Ascending aorta (tissue), 2 donors: ENCODE data around the gene UNC5C. TPM values are rescaled to one million over a fixed set of nuclear protein-coding genes. Genes with fewer than 3 reads are reported as not detected.

Experiments
- DNase-seq, 2 donors: peaks; one replicate each; pipeline ENCODE4 v3.0.0-alpha.2; 2019; ENCODE audit warnings: low spot score in 2 of 2
- H3K27ac ChIP-seq, 2 donors: fragments of 200-600 bp; sonication (generic); one replicate each; pipeline ENCODE4 v1.5.1; 2016 to 2017; ENCODE audit warnings: mild to moderate bottlenecking in 1 of 2
- H3K27me3 ChIP-seq: fragments of 200-600 bp; sonication (generic); one replicate; pipeline ENCODE4 v1.5.1; 2017
- H3K36me3 ChIP-seq, 2 donors: fragments of 200-600 bp; sonication (generic); one replicate each; pipeline ENCODE4 v1.5.1; 2016
- H3K4me1 ChIP-seq, 2 donors: fragments of 200-600 bp; sonication (generic); one replicate each; pipeline ENCODE4 v1.5.1; 2016 to 2017; ENCODE audit warnings: mild to moderate bottlenecking in 1 of 2
- H3K4me3 ChIP-seq, 2 donors: fragments of 200-600 bp; sonication (generic); one replicate each; pipeline ENCODE4 v1.5.1; 2016 to 2017; ENCODE audit warnings: mild to moderate bottlenecking in 1 of 2
- H3K9me3 ChIP-seq, 2 donors: fragments of 200-600 bp; sonication (generic); one replicate each; pipeline ENCODE4 v1.5.1; 2016
- intact Hi-C: fragments of 100-400 bp; cut with DNase I; formaldehyde crosslinking; loops from one replicate; pipeline ENCODE4 v1.15.1; 2023
- total RNA-seq: library from RNA; depleted of rRNA; stranded (reverse); fragments of >200 nt; gene quantifications from one replicate; pipeline ENCODE4 v1.1.0, GENCODE V29; 2016
- TF ChIP-seq, protein P1 (sequence below), 3 experiments: fragments of 200-600 bp in 2 of 3; fragments of 450-650 bp in 1 of 3; sonication (generic) in 2 of 3; IDR thresholded peaks; one replicate each; pipeline ENCODE4 v1.5.1; 2016 to 2019; ENCODE audit warnings: antibody characterized with exemption in 3 of 3, mild to moderate bottlenecking in 1 of 3, moderate library complexity in 1 of 3

Gene UNC5C
- total RNA-seq, 1 donor from 2014 or later, result 13.3 TPM

DNA sequence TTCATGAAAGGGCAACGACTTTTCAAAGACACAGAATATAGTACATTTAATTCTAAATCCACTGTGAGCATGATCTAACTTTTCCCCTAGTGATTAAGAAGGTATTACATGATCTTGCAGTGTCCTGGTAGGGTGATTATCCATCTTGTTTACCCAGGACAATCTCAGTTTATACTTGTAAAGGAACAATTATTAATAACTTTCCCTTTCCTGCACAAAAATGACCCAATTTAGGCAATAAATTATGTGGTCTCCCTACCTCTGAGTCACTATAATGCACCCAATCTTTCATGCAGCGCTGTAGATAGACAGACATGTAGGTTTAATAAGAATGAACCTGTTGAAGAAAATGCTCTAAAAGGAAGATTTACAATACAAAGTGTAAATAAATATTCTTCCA, 22.7 kb downstream of the UNC5C start:
- peaks cover 0 to 2% of the 10 kb centered on the region in 2 donors for H3K4me1 ChIP-seq
- H3K27ac ChIP-seq, result no peak overlapping the region
- no peak for DNase-seq
- intact Hi-C loops, result no loop called here
- H3K36me3 ChIP-seq, result no peaks in the 10 kb centered on the region
- no peak overlapping the region for H3K4me3 ChIP-seq
- H3K27me3 ChIP-seq, result no peaks in the 10 kb centered on the region
- no peaks in the 10 kb centered on the region for H3K9me3 ChIP-seq
- TF ChIP-seq, protein P1, sequence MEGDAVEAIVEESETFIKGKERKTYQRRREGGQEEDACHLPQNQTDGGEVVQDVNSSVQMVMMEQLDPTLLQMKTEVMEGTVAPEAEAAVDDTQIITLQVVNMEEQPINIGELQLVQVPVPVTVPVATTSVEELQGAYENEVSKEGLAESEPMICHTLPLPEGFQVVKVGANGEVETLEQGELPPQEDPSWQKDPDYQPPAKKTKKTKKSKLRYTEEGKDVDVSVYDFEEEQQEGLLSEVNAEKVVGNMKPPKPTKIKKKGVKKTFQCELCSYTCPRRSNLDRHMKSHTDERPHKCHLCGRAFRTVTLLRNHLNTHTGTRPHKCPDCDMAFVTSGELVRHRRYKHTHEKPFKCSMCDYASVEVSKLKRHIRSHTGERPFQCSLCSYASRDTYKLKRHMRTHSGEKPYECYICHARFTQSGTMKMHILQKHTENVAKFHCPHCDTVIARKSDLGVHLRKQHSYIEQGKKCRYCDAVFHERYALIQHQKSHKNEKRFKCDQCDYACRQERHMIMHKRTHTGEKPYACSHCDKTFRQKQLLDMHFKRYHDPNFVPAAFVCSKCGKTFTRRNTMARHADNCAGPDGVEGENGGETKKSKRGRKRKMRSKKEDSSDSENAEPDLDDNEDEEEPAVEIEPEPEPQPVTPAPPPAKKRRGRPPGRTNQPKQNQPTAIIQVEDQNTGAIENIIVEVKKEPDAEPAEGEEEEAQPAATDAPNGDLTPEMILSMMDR (IDR thresholded peaks at IDR 0.05), result no peak

DNA sequence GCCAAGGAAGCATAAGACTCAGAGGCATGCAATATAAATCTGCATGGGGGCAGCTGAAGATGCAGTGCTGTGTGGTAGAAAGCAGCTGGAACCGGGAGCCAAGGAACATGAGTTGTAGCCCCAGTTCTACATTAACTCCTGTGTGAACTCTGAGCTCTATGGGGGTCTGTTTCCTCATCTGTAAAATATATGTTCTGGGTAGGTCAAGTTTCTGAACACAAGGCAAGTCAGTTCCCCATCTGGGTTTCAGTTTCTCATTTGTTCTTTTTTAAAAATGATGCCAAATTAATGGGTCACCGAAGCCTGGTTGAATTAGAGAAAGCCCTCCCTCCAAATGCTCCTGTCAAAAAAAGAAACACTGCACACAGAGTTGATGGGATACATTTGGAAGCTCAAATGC, 24.0 kb downstream of the UNC5C start:
- Histone ChIP-seq H3K27me3 (no peaks in the 10 kb centered on the region), H3K9me3 (no peaks in the 10 kb centered on the region), H3K4me1 (peaks cover 0 to 2% of the 10 kb centered on the region in 2 donors), H3K27ac (no peak overlapping the region), H3K4me3 (no peak overlapping the region), H3K36me3 (no peaks in the 10 kb centered on the region)
- intact Hi-C loops, result no loop called here
- TF ChIP-seq, protein P1 (IDR thresholded peaks at IDR 0.05), result no peak
- DNase-seq, result no peak

DNA sequence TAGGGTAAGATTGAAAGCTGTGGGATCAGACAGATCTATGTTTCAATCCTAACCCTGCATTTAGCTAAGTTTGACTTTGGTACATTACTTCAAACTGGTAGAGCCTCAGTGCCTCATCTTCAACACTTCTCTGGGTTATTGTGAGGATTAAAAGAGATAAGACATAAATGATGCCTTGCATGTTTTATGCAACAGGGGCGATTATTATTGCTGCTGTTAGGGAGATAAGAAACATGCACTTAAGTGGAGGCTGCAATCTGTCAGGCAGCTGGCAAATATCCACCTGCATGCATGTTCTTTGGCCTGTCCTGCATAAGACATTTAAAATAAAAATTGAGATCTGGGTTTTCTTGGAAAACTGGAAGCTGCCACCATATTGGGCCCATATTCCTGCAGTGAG, 24.6 kb downstream of the UNC5C start:
- Histone ChIP-seq H3K36me3 (no peaks in the 10 kb centered on the region), H3K9me3 (no peaks in the 10 kb centered on the region), H3K27me3 (no peaks in the 10 kb centered on the region), H3K4me3 (no peak overlapping the region), H3K27ac (no peak overlapping the region), H3K4me1 (peaks cover 0 to 2% of the 10 kb centered on the region in 2 donors)
- intact Hi-C loops, result no loop called here
- DNase-seq, result no peak
- TF ChIP-seq, protein P1 (IDR thresholded peaks at IDR 0.05), result no peak

DNA sequence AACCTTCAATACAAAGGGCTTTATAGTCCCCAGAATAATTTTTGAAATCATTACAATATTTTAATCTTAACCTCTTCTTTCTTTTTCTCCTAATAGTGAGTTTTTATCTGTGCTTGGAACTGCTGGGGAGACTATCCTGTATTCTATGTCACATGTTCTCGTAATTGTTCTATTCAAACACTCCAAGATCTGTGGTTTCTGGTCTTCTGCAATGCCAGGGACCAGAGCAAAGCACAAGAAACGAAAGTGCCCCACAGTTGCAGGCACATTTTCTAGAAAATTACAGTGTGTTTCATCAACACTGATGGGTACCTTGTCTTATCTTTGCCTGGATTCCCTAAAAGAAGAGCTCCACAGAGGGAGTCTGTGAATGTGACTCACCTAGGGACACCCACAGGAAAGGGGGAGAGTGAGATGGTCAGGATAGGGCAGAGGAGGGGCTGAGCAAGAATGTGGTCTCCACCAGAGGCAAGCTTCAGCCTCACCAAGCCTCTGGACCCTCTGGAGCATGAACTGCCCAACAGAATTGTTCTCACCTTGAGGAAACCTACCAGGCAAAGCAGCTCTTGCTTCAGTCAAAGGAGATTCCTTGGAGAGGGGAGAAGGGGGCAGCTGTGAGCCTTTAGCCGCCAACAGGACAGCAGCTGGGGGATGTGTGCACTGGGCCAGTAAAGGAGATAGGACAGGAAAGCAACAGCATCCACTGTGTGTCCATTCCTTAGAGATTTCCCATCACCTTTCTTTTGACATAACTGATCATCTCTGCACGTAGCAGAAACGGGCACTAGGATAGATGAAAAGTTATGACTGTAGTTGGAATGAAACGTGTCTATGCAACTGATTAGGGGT, 25.9 kb downstream of the UNC5C start:
- H3K27me3 ChIP-seq, result no peaks in the 10 kb centered on the region
- no peak overlapping the region for H3K27ac ChIP-seq
- TF ChIP-seq, protein P1 (IDR thresholded peaks at IDR 0.05), result no peak
- intact Hi-C loops, result no loop called here
- H3K4me1 ChIP-seq, result peaks cover 0 to 2% of the 10 kb centered on the region in 2 donors
- H3K4me3 ChIP-seq, result no peak overlapping the region
- H3K36me3 ChIP-seq, result no peaks in the 10 kb centered on the region
- DNase-seq, result no peak
- no peaks in the 10 kb centered on the region for H3K9me3 ChIP-seq

DNA sequence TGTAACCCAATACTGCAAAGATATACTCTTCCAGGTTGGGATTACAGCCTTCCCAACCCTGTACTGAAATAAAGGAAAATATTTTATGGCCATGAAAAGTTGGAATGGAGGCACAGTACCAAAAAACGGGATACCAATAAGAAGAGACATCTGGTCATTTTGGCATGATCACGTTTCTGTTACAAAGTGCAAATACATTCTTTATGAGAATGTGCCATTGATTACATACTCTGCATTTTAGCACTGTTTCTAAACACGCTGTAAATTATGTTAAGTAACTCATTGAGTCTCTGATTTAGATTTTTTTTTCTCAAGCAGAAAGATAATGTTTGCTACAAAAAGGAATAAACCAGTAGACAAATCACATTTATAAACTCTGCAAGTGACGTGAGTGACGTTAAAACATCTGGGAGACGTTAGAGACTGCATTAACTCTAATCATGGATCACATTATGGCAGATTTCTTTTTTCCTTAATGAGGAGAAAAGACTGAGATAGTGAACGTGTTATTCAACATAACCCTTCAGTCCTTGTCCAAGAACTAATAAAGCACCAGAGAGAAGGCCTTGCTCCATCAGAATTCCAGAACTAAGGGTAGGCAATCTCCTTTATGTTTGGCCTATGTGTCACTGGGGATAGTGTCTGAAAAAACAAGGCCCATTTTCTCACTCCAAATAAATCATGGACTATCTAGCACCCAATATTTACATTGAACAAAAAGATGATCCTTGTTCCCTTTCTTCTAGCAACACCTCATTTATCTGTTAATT, 31.0 kb downstream of the UNC5C start:
- intact Hi-C loops, result no loop called here
- DNase-seq, result no peak
- no peaks in the 10 kb centered on the region for H3K4me1 ChIP-seq
- no peaks in the 10 kb centered on the region for H3K36me3 ChIP-seq
- H3K27me3 ChIP-seq, result no peaks in the 10 kb centered on the region
- no peak overlapping the region for H3K4me3 ChIP-seq
- no peaks in the 10 kb centered on the region for H3K9me3 ChIP-seq
- TF ChIP-seq, protein P1 (IDR thresholded peaks at IDR 0.05), result no peak
- no peak overlapping the region for H3K27ac ChIP-seq
